Retina (tissue), 1 donor: ENCODE results near the gene LHX3.

Source experiments
- DNase-seq: peaks from one replicate; pipeline ENCODE4 v3.0.0-alpha.2; 2016

The LHX3 gene

GRCh38 chr9:136205707-136205992 is 722 bp upstream of the LHX3 start:
- DNase-seq: no peak

GRCh38 chr9:136204145-136204805 is 653 bp downstream of the LHX3 start:
- no peak for DNase-seq

GRCh38 chr9:136203408-136204144 is 1.4 kb downstream of the LHX3 start:
- no peak for DNase-seq

- no peak for DNase-seq
Observed at GRCh38 chr9:136202454-136203407, 2.2 kb downstream of the LHX3 start.

- no peak for DNase-seq
Observed at GRCh38 chr9:136201609-136202453, 3.1 kb downstream of the LHX3 start.

GRCh38 chr9:136201174-136201573 is 3.8 kb downstream of the LHX3 start:
- no peak for DNase-seq

GRCh38 chr9:136200424-136200823 is 4.5 kb downstream of the LHX3 start:
- no peak for DNase-seq

- no peak for DNase-seq
Observed at GRCh38 chr9:136199391-136200288, 5.3 kb downstream of the LHX3 start.

GRCh38 chr9:136198605-136199083 is 6.3 kb downstream of the LHX3 start:
- no peak for DNase-seq

GRCh38 chr9:136197930-136198604 is 6.9 kb downstream of the LHX3 start:
- no peak for DNase-seq

- DNase-seq: no peak
Observed at GRCh38 chr9:136197084-136197875, 7.6 kb downstream of the LHX3 start.

GRCh38 chr9:136196404-136197083 is 8.4 kb downstream of the LHX3 start:
- DNase-seq: no peak

- no peak for DNase-seq
Observed at GRCh38 chr9:136194540-136194939, 10.4 kb downstream of the LHX3 start.

GRCh38 chr9:136193891-136194279 is 11.0 kb downstream of the LHX3 start:
- no peak for DNase-seq

GRCh38 chr9:136193127-136193890 is 11.6 kb downstream of the LHX3 start:
- DNase-seq: no peak

- DNase-seq: no peak
Observed at GRCh38 chr9:136192289-136193126, 12.4 kb downstream of the LHX3 start.

GRCh38 chr9:136191960-136192286 is 13.0 kb downstream of the LHX3 start:
- DNase-seq: no peak
